Fibroblast of lung (primary cell): ENCODE measurements around the gene BBS9. TPM values are rescaled to one million over a fixed set of nuclear protein-coding genes. Genes with fewer than 3 reads are reported as not detected.

Experiments used
- DNase-seq, 2 donors: peaks; one replicate each; pipeline versions ENCODE4 v3.0.0 to v3.0.0-alpha.2; 2010; ENCODE audit warnings: low read depth in 2 of 2
- H2AFZ ChIP-seq: 2 replicates; pipeline ENCODE4 v1.5.1; 2012; ENCODE audit warnings: low read length, control low read depth, inconsistent platforms
- H3K27ac ChIP-seq: 2 replicates; pipeline ENCODE4 v1.5.1; 2011; ENCODE audit warnings: low read length, control low read depth; ENCODE audit not compliant: insufficient read depth
- H3K27me3 ChIP-seq: 2 replicates; pipeline ENCODE4 v1.5.1; 2011; ENCODE audit warnings: mild to moderate bottlenecking, low read length; ENCODE audit not compliant: control insufficient read depth, insufficient read depth
- H3K36me3 ChIP-seq: 2 replicates; pipeline ENCODE4 v1.5.1; 2011; ENCODE audit warnings: low read length; ENCODE audit not compliant: control insufficient read depth, insufficient read depth
- H3K4me1 ChIP-seq: 2 replicates; pipeline ENCODE4 v1.5.1; 2011; ENCODE audit warnings: low read length; ENCODE audit not compliant: control insufficient read depth, insufficient read depth; ENCODE audit errors: extremely low read depth
- H3K4me2 ChIP-seq: 2 replicates; pipeline ENCODE4 v1.5.1; 2011; ENCODE audit warnings: low read length, control low read depth; ENCODE audit not compliant: insufficient read depth; ENCODE audit errors: extremely low read depth
- H3K4me3 ChIP-seq, 4 experiments: fragments of 200-600 bp in 1 of 4; sonication (generic) in 1 of 4; replicated peaks in 1 of 4; 2 replicates each; pipeline ENCODE4 v1.5.1; 2011 to 2016; ENCODE audit warnings: low read length in 4 of 4, low read depth in 3 of 4, mild to moderate bottlenecking in 3 of 4, control low read depth in 2 of 4, inconsistent platforms in 1 of 4, mixed read lengths in 1 of 4; ENCODE audit not compliant: insufficient read depth in 1 of 4; ENCODE audit errors: control extremely low read depth in 1 of 4
- H3K79me2 ChIP-seq: 2 replicates; pipeline ENCODE4 v1.5.1; 2012; ENCODE audit warnings: mild to moderate bottlenecking, low read length, inconsistent platforms; ENCODE audit not compliant: control insufficient read depth, insufficient read depth
- H3K9ac ChIP-seq: 2 replicates; pipeline ENCODE4 v1.5.1; 2011; ENCODE audit warnings: mild to moderate bottlenecking, low read length, control low read depth; ENCODE audit not compliant: insufficient read depth
- H3K9me3 ChIP-seq: 2 replicates; pipeline ENCODE4 v1.5.1; 2012; ENCODE audit warnings: low read depth, low read length; ENCODE audit not compliant: control insufficient read depth, insufficient read depth
- H4K20me1 ChIP-seq: 2 replicates; pipeline ENCODE4 v1.5.1; 2011; ENCODE audit warnings: low read length; ENCODE audit not compliant: control insufficient read depth, insufficient read depth; ENCODE audit errors: extremely low read depth
- EZH2 ChIP-seq: IDR thresholded peaks from 2 replicates; pipeline ENCODE4 v1.5.1; 2012; ENCODE audit warnings: low read length, control low read depth, mild to moderate bottlenecking; ENCODE audit errors: missing control alignments
- polyA plus RNA-seq, 2 donors: library from polyadenylated mRNA; depleted of rRNA in 1 of 2; stranded (reverse) in 1 of 2; unstranded in 1 of 2; fragments of >200 nt; gene quantifications; 2 replicates each; pipeline ENCODE4 v1.2.1, GENCODE V29; 2011 to 2012; ENCODE audit warnings: missing spikeins in 1 of 2
- total RNA-seq: library from RNA; depleted of rRNA; stranded (reverse); fragments of >200 nt; gene quantifications from 2 replicates; pipeline ENCODE4 v1.2.1, GENCODE V29; 2014
- TF ChIP-seq, protein P1 (sequence below), 2 donors: IDR thresholded peaks in 1 of 2; conservative IDR thresholded peaks in 1 of 2; 1 replicate in 1 of 2; 2 replicates in 1 of 2; pipeline ENCODE4 v1.5.1; 2011 to 2012; ENCODE audit warnings: low read length in 2 of 2, control low read depth in 1 of 2, inconsistent platforms in 1 of 2, low read depth in 1 of 2, mild to moderate bottlenecking in 1 of 2

The BBS9 gene
- total and polyA plus RNA-seq, 2 donors (not counting 1 experiment from before 2014, with no cell fraction given): 19.1 to 26.9 TPM

GRCh38 chr7:33152087-33152486 is 22.7 kb downstream of the BBS9 start:
- no peak overlapping the region for H3K4me3 ChIP-seq
- H4K20me1 ChIP-seq: no peaks in the 10 kb centered on the region
- H3K4me2 ChIP-seq: no peak overlapping the region
- no peaks in the 10 kb centered on the region for H3K4me1 ChIP-seq
- H3K79me2 ChIP-seq: no peaks in the 10 kb centered on the region
- no peak for DNase-seq
- TF ChIP-seq EZH2: no peak
- TF ChIP-seq, protein P1, sequence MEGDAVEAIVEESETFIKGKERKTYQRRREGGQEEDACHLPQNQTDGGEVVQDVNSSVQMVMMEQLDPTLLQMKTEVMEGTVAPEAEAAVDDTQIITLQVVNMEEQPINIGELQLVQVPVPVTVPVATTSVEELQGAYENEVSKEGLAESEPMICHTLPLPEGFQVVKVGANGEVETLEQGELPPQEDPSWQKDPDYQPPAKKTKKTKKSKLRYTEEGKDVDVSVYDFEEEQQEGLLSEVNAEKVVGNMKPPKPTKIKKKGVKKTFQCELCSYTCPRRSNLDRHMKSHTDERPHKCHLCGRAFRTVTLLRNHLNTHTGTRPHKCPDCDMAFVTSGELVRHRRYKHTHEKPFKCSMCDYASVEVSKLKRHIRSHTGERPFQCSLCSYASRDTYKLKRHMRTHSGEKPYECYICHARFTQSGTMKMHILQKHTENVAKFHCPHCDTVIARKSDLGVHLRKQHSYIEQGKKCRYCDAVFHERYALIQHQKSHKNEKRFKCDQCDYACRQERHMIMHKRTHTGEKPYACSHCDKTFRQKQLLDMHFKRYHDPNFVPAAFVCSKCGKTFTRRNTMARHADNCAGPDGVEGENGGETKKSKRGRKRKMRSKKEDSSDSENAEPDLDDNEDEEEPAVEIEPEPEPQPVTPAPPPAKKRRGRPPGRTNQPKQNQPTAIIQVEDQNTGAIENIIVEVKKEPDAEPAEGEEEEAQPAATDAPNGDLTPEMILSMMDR (conservative IDR thresholded peaks at IDR 0.05 in 1 of 2, IDR thresholded peaks at IDR 0.05 in 1 of 2; ENCODE audit: low read depth in 1 of 2, low read length in 2 of 2): no peak
- H3K27me3 ChIP-seq: no peaks in the 10 kb centered on the region
- no peaks in the 10 kb centered on the region for H3K9me3 ChIP-seq
- H3K36me3 ChIP-seq: no peaks in the 10 kb centered on the region
- H2AFZ ChIP-seq: no peak overlapping the region
- no peak overlapping the region for H3K9ac ChIP-seq
- no peak overlapping the region for H3K27ac ChIP-seq

DNA sequence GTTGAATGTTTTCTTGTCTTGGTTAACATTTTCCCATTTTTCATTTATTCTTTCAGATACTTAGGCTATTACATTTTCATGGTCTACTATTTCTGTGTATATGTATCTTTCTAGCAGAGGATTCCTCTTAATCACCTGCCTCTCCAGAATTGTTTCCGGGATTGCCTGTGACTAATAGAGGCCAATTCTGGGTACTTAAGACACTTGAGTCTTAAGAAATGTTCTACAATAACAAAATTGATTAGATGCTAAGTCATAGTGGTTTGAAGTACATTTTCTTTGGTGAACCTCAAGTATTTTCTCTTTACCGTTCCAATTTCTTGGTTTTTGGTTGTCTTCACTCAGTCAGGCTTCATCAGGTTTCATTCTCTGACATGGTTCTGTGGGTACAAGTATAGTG is 26.4 kb downstream of the BBS9 start:
- peak; percentile 53 to 95 for DNase-seq
- H3K4me1 ChIP-seq: no peaks in the 10 kb centered on the region
- H2AFZ ChIP-seq: no peak overlapping the region
- H3K79me2 ChIP-seq: no peaks in the 10 kb centered on the region
- H3K4me3 ChIP-seq: no peak overlapping the region
- no peak overlapping the region for H3K4me2 ChIP-seq
- H3K9me3 ChIP-seq: no peaks in the 10 kb centered on the region
- no peak for TF ChIP-seq EZH2
- TF ChIP-seq, protein P1 (conservative IDR thresholded peaks at IDR 0.05 in 1 of 2, IDR thresholded peaks at IDR 0.05 in 1 of 2; ENCODE audit: low read depth in 1 of 2, low read length in 2 of 2): no peak
- no peaks in the 10 kb centered on the region for H3K27me3 ChIP-seq
- no peaks in the 10 kb centered on the region for H3K36me3 ChIP-seq
- H3K27ac ChIP-seq: no peak overlapping the region
- H3K9ac ChIP-seq: no peak overlapping the region
- no peaks in the 10 kb centered on the region for H4K20me1 ChIP-seq

DNA sequence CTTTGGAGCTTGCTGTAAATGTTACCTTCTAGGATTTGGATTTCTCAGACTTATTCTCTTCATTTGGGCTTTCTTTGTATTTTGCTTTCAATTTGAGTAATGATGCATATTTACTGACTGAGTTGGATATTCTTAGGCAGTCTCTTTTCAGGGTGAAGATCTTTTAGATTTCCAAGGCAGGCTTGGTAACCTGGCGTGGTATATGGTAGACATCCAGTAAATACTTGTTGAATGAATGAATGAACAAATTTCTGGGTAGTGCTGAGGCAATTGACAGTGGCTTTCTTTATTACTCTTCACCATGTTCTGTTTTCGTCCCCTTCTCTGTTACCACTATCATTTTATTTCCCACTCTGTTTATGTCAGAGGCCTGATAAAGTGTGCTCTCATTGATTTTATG is 27.1 kb downstream of the BBS9 start:
- Histone ChIP-seq H2AFZ (no peak overlapping the region), H3K4me3 (no peak overlapping the region), H3K9me3 (no peaks in the 10 kb centered on the region), H3K27me3 (no peaks in the 10 kb centered on the region), H4K20me1 (no peaks in the 10 kb centered on the region), H3K79me2 (no peaks in the 10 kb centered on the region), H3K4me2 (no peak overlapping the region), H3K36me3 (no peaks in the 10 kb centered on the region), H3K9ac (no peak overlapping the region), H3K4me1 (no peaks in the 10 kb centered on the region), H3K27ac (no peak overlapping the region)
- peak in 1 of 2 donors; percentile 10 for DNase-seq
- TF ChIP-seq EZH2: no peak
- TF ChIP-seq, protein P1 (conservative IDR thresholded peaks at IDR 0.05 in 1 of 2, IDR thresholded peaks at IDR 0.05 in 1 of 2; ENCODE audit: low read depth in 1 of 2, low read length in 2 of 2): no peak
